ENCODE results near the gene AGFG2. TPM values are rescaled to one million over a fixed set of nuclear protein-coding genes. Genes with fewer than 3 reads are reported as not detected.

Gene AGFG2
- total RNA-seq, 1 experiment from 2014 or later, result 11.2 TPM

GRCh38 chr7:100612730-100613390 is 73.9 kb downstream of the AGFG2 start:
- Histone ChIP-seq H2BK12ac (ENCODE audit: insufficient read length, low read depth, low read length) (no peak overlapping the region), H3K4ac (ENCODE audit: low read depth, low read length) (no peak overlapping the region), H2AFZ (ENCODE audit: low read length) (no peak overlapping the region), H3K18ac (ENCODE audit: insufficient read length, low read depth, low read length) (no peak overlapping the region), H3K14ac (ENCODE audit: insufficient read depth, low read length) (peak overlapping the region; percentile 34; the same call in 1 of the 2 replicates), H2BK120ac (ENCODE audit: low read depth, low read length, poor library complexity, severe bottlenecking) (no peak overlapping the region), H2AK5ac (ENCODE audit: insufficient read length, low read length) (no peak overlapping the region), H3K4me2 (ENCODE audit: insufficient read depth, insufficient read length, low read length) (peak overlapping the region; percentile 61), H3K56ac (ENCODE audit: insufficient read length, low read depth, low read length) (no peak overlapping the region), H3K9ac (ENCODE audit: extremely low read depth, insufficient read length, low read length) (no peak overlapping the region), H2BK15ac (ENCODE audit: low read depth, low read length) (no peak overlapping the region), H2BK5ac (ENCODE audit: insufficient read length, low read length) (no peak overlapping the region), H3K79me2 (ENCODE audit: insufficient read depth, low read length) (no peaks in the 10 kb centered on the region), H3K9me3 (ENCODE audit: control insufficient read depth, low read depth, low read length) (no peaks in the 10 kb centered on the region), H4K91ac (ENCODE audit: insufficient read length, low read depth, low read length) (no peak overlapping the region), H4K8ac (replicated peaks; ENCODE audit: insufficient read length, low read depth, low read length) (no peak overlapping the region), H3K79me1 (ENCODE audit: insufficient read depth, low read depth, low read length, poor library complexity, severe bottlenecking) (no peaks in the 10 kb centered on the region), H3K27ac (ENCODE audit: insufficient read length, low read depth, low read length) (no peak overlapping the region), H3K23ac (ENCODE audit: insufficient read length, low read depth, low read length) (no peak overlapping the region), H4K5ac (ENCODE audit: insufficient read length, low read depth, low read length) (no peak overlapping the region), H3T11ph (ENCODE audit: low read length) (no peak overlapping the region), H2BK20ac (ENCODE audit: low read depth, low read length, poor library complexity, severe bottlenecking) (no peak overlapping the region), H3K4me1 (ENCODE audit: insufficient read depth, low read length) (no peaks in the 10 kb centered on the region), H4K20me1 (ENCODE audit: control insufficient read depth, insufficient read depth, insufficient read length) (no peaks in the 10 kb centered on the region), H3K23me2 (ENCODE audit: insufficient read length, low read depth, low read length, poor library complexity, severe bottlenecking) (peaks cover 2% of the 10 kb centered on the region), H3K27me3 (ENCODE audit: insufficient read depth, low read length) (no peaks in the 10 kb centered on the region)
- no peaks in the 10 kb centered on the region; the same call in 1 of the 2 replicates for H3K27me3 Mint-ChIP-seq (ENCODE audit: low read depth)
- no CpG with 5 or more reads among the region's 29 CpGs for WGBS (ENCODE audit: extremely low coverage, insufficient read length, low lambda C conversion rate)
- peaks cover 0 to 8% (median 4%) of the 10 kb centered on the region in 3 experiments; a peak in 6 of 7 replicates for H3K36me3 Mint-ChIP-seq (ENCODE audit: insufficient read depth in 1 of 3, low read depth in 3 of 3)
- peak overlapping the region; percentile 93 to 97 for H3K4me3 Mint-ChIP-seq
- DNase-seq, result peak; percentile 62
- H3K4me1 Mint-ChIP-seq, result peaks cover 7 to 9% of the 10 kb centered on the region in 2 experiments
- peak; percentile 56 for TF ChIP-seq CTCF (conservative IDR thresholded peaks at IDR 0.05)
- no peak overlapping the region for H3K27ac Mint-ChIP-seq
- H3K9me3 Mint-ChIP-seq, result no peaks in the 10 kb centered on the region; a peak in 1 of 5 replicates
